K562 (cell line): Measurements from ENCODE around the gene WDR62. TPM values are rescaled to one million over a fixed set of nuclear protein-coding genes. Genes with fewer than 3 reads are reported as not detected.

ENCODE experiments used
- C11orf30 ChIP-seq: fragments of 450-650 bp; IDR thresholded peaks from 2 replicates; pipeline ENCODE4 v1.6.1; 2016; ENCODE audit warnings: low read depth, mild to moderate bottlenecking
- CREM ChIP-seq: IDR thresholded peaks from 2 replicates; pipeline ENCODE4 v1.6.1; 2014; ENCODE audit warnings: antibody characterized with exemption, low read depth
- MAFF ChIP-seq: IDR thresholded peaks from 2 replicates; pipeline ENCODE4 v1.6.1; 2012; ENCODE audit warnings: low read length, improper control_type of control experiment
- MITF ChIP-seq: IDR thresholded peaks from 2 replicates; pipeline ENCODE4 v1.6.1; 2014; ENCODE audit warnings: antibody characterized with exemption
- MLX ChIP-seq, 2 experiments: fragments of 450-650 bp in 1 of 2; sonication (generic) in 1 of 2; formaldehyde crosslinking; conservative IDR thresholded peaks; 2 replicates each; pipeline versions ENCODE4 v1.4.0 to v1.8.1; 2020 to 2022; ENCODE audit warnings: mild to moderate bottlenecking in 1 of 2, missing genetic modification reagents in 1 of 2
- MYNN ChIP-seq, 2 experiments: sonication (generic); formaldehyde crosslinking in 1 of 2; IDR thresholded peaks; 2 replicates each; pipeline versions ENCODE4 v1.5.0 to v1.6.1; 2016 to 2020; ENCODE audit warnings: antibody characterized with exemption in 1 of 2, missing genetic modification reagents in 1 of 2
- RBM22 ChIP-seq: fragments of 200-400 bp; formaldehyde crosslinking; IDR thresholded peaks from 2 replicates; pipeline ENCODE4 v1.6.1; 2018; ENCODE audit warnings: low read length, low read depth; ENCODE audit not compliant: poor library complexity, severe bottlenecking
- TARDBP ChIP-seq: fragments of 450-650 bp; IDR thresholded peaks from 2 replicates; pipeline ENCODE4 v1.6.1; 2016
- TEAD1 ChIP-seq, 2 experiments: fragments of 450-650 bp in 1 of 2; sonication (generic) in 1 of 2; formaldehyde crosslinking; IDR thresholded peaks; 2 replicates each; pipeline versions ENCODE4 v1.4.0 to v1.8.0; 2020 to 2022; ENCODE audit warnings: mild to moderate bottlenecking in 2 of 2, missing genetic modification reagents in 1 of 2
- ZBTB33 ChIP-seq: sonication (generic); formaldehyde crosslinking; IDR thresholded peaks from 2 replicates; pipeline ENCODE4 v1.8.1; 2023; ENCODE audit warnings: mild to moderate bottlenecking, missing genetic modification reagents
- ZNF140 ChIP-seq: fragments of 250-450 bp; sonication (Bioruptor Pico); IDR thresholded peaks from 2 replicates; pipeline ENCODE4 v1.8.0; 2021; ENCODE audit warnings: moderate library complexity, mild to moderate bottlenecking, inconsistent platforms
- ZNF277 ChIP-seq: fragments of 250-450 bp; sonication (Bioruptor Pico); IDR thresholded peaks from 2 replicates; pipeline ENCODE4 v1.8.0; 2022; ENCODE audit warnings: inconsistent platforms, mild to moderate bottlenecking, moderate library complexity, borderline replicate concordance
- ZNF589 ChIP-seq: fragments of 200-800 bp; sonication (Bioruptor generic); IDR thresholded peaks from 2 replicates; pipeline ENCODE4 v1.6.1; 2016; ENCODE audit warnings: low read depth, missing genetic modification characterization, missing compliant biosample characterization
- ZNF699 ChIP-seq: fragments of 250-450 bp; sonication (Bioruptor Pico); IDR thresholded peaks from 2 replicates; pipeline ENCODE4 v1.8.0; 2021; ENCODE audit warnings: mild to moderate bottlenecking, moderate library complexity; ENCODE audit not compliant: insufficient replicate concordance
- ZNF778 ChIP-seq: fragments of 450-650 bp; formaldehyde crosslinking; IDR thresholded peaks from 2 replicates; pipeline ENCODE4 v1.4.0; 2020; ENCODE audit warnings: mild to moderate bottlenecking, moderate library complexity
- polyA plus RNA-seq, 8 experiments: library from polyadenylated mRNA; depleted of rRNA in 4 of 8; stranded (reverse) in 5 of 8; unstranded in 3 of 8; fragments of >200 nt; fragmentation: Nextera tagmentation in 2 of 8; fragmentation: Illumina TruSeq in 1 of 8; extraction: Ambion mirVana in 2 of 8; extraction: Trizol in 1 of 8; gene quantifications; 2 replicates each; pipeline versions ENCODE4 v1.2.1 to v1.2.3, GENCODE V29; 2011 to 2014; ENCODE audit warnings: inconsistent platforms in 1 of 8, missing spikeins in 1 of 8
- total RNA-seq, 7 experiments: library from RNA; depleted of rRNA in 6 of 7; stranded (reverse); fragments of >200 nt in 6 of 7; fragmentation: Illumina TruSeq in 2 of 7; extraction: Trizol in 2 of 7; gene quantifications; 2 replicates each; pipeline versions ENCODE4 v1.2.1 to v1.2.3, GENCODE V29; 2011 to 2021; ENCODE audit warnings: low replicate concordance in 1 of 7
- TF ChIP-seq, protein P1 (sequence below): fragments of 450-650 bp; IDR thresholded peaks from 2 replicates; pipeline ENCODE4 v1.6.1; 2018; ENCODE audit warnings: mild to moderate bottlenecking, low read depth; ENCODE audit not compliant: partially characterized antibody

WDR62 gene
- total and polyA plus RNA-seq, 9 of the 15 experiments (the other 6 are each of a cell fraction or from before 2014, with no cell fraction given), result 0.35 to 32.8 (median 14.4) TPM

DNA sequence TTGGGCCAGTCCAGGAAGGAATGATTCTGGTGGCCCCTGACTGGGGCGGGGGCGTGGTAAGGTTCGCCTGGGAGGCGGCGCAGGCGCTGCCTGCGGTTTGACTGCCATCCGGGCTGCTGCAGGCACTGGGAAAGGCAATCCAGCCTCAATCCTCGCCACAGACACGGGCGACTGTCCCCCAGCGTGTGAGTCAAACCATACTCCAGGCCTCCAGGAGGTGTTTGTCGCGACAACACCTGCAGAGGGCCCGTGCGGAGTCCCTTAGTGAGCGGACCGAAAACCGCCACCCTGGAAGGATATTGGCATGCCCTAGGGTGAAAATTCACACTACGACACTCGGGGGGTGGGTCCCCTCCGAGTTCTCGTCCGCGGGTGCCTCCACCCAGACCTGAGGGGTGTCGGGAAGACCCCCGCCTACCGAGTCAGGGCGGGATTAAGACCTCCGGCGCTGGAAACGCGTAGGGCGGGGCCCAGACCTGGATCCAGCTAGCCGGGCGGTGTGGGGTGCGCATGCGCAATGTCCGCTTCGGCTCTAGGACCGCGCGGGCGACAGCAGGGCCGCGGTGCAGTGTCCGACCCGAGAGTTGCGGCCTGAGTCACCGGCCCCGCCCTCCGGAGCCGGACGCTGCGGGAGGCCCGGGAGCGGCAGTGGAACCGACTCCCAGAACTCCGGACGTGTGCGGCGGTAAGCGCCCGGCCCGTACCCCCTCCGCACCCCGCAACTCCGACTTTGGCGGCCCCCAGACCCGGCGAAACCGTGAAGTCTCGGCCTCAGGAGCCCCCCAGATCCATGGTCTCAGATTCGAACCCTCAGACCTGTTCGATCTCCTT lies 85.0 kb downstream of the WDR62 start, which contains the start of gene CAPNS1 (continued):
- no peak for TF ChIP-seq MYNN (IDR thresholded peaks at IDR 0.05)
- no peak for TF ChIP-seq MYNN (CRISPR knock-in tag; IDR thresholded peaks at IDR 0.05)
- TF ChIP-seq MITF, result no peak
- no peak for TF ChIP-seq ZNF699
- no peak for TF ChIP-seq RBM22
- TF ChIP-seq, protein P1, sequence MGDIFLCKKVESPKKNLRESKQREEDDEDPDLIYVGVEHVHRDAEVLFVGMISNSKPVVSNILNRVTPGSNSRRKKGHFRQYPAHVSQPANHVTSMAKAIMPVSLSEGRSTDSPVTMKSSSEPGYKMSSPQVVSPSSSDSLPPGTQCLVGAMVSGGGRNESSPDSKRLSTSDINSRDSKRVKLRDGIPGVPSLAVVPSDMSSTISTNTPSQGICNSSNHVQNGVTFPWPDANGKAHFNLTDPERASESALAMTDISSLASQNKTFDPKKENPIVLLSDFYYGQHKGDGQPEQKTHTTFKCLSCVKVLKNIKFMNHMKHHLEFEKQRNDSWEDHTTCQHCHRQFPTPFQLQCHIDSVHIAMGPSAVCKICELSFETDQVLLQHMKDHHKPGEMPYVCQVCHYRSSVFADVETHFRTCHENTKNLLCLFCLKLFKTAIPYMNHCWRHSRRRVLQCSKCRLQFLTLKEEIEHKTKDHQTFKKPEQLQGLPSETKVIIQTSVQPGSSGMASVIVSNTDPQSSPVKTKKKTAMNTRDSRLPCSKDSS, result no peak
- TF ChIP-seq ZNF778 (CRISPR knock-in tag), result no peak
- TF ChIP-seq ZNF140 (CRISPR knock-in tag), result no peak
- TF ChIP-seq MAFF, result no peak
- peak; percentile 34; the same call in 1 of the 2 replicates for TF ChIP-seq C11orf30
- TF ChIP-seq MLX (CRISPR knock-in tag; conservative IDR thresholded peaks at IDR 0.05), result no peak
- TF ChIP-seq TARDBP, result peak; percentile 38
- TF ChIP-seq ZNF277 (CRISPR knock-in tag), result no peak
- TF ChIP-seq TEAD1 (CRISPR knock-in tag; IDR thresholded peaks at IDR 0.05), result peak in 1 of 2 experiments; percentile 38; a peak in 2 of 4 replicates
- no peak for TF ChIP-seq ZNF589 (CRISPR knock-in tag)
- peak; percentile 54; the same call in 1 of the 2 replicates for TF ChIP-seq ZBTB33 (CRISPR knock-in tag)
- peak; percentile 81 for TF ChIP-seq CREM
